GM18867 (cell line): ENCODE results near the gene LDLRAD3.
"Not testable (repeated sequence)": the region's sequence is repeated elsewhere in the genome, so short reads cannot be mapped to it uniquely, and the experiment has no call there.

Experiments used
- ATAC-seq: cut with Tn5 transposase; IDR thresholded peaks from one replicate; pipeline ENCODE4 v1.9.1; 2021; ENCODE audit warnings: mild to moderate bottlenecking, moderate library complexity; ENCODE audit not compliant: unreplicated experiment

LDLRAD3 gene

GRCh38 chr11:36041988-36042611 is 98.2 kb downstream of the LDLRAD3 start:
- no peak for ATAC-seq

GRCh38 chr11:36044636-36045035 is 100.8 kb downstream of the LDLRAD3 start:
- ATAC-seq = no peak

GRCh38 chr11:36045945-36046344 is 102.1 kb downstream of the LDLRAD3 start:
- ATAC-seq = not testable (repeated sequence)

GRCh38 chr11:36046932-36047331 is 103.1 kb downstream of the LDLRAD3 start:
- no peak for ATAC-seq

- ATAC-seq = no peak
Measured at GRCh38 chr11:36047344-36047743, 103.5 kb downstream of the LDLRAD3 start.

GRCh38 chr11:36048496-36049247 is 104.8 kb downstream of the LDLRAD3 start:
- no peak for ATAC-seq

- ATAC-seq = no peak
Measured at GRCh38 chr11:36051235-36052144, 107.6 kb downstream of the LDLRAD3 start.

GRCh38 chr11:36053281-36053680 is 109.4 kb downstream of the LDLRAD3 start:
- ATAC-seq = no peak

- no peak for ATAC-seq
Measured at GRCh38 chr11:36053862-36054261, 110.0 kb downstream of the LDLRAD3 start.

- no peak for ATAC-seq
Measured at GRCh38 chr11:36054628-36055027, 110.8 kb downstream of the LDLRAD3 start.

GRCh38 chr11:36056160-36056751 is 112.4 kb downstream of the LDLRAD3 start:
- no peak for ATAC-seq

- ATAC-seq = no peak
Measured at GRCh38 chr11:36057379-36058042, 113.6 kb downstream of the LDLRAD3 start.

- ATAC-seq = no peak
Measured at GRCh38 chr11:36059660-36060059, 115.8 kb downstream of the LDLRAD3 start.

- ATAC-seq = no peak
Measured at GRCh38 chr11:36060926-36061325, 117.1 kb downstream of the LDLRAD3 start.

GRCh38 chr11:36061471-36061870 is 117.6 kb downstream of the LDLRAD3 start:
- ATAC-seq = no peak

GRCh38 chr11:36062796-36063365 is 119.0 kb downstream of the LDLRAD3 start:
- no peak for ATAC-seq

- ATAC-seq = no peak
Measured at GRCh38 chr11:36065436-36065835, 121.6 kb downstream of the LDLRAD3 start.

GRCh38 chr11:36066891-36067290 is 123.0 kb downstream of the LDLRAD3 start:
- no peak for ATAC-seq

- no peak for ATAC-seq
Measured at GRCh38 chr11:36069576-36070212, 125.8 kb downstream of the LDLRAD3 start.
